ENCODE results near the gene PPP6R3. TPM values are rescaled to one million over a fixed set of nuclear protein-coding genes. Genes with fewer than 3 reads are reported as not detected.
A peak's percentile ranks its signal among the peaks of the same experiment; 100 is the strongest.

The PPP6R3 gene
- polyA plus RNA-seq, 1 of the 3 experiments (the other 2 are of a cell fraction), result 28.1 TPM

DNA sequence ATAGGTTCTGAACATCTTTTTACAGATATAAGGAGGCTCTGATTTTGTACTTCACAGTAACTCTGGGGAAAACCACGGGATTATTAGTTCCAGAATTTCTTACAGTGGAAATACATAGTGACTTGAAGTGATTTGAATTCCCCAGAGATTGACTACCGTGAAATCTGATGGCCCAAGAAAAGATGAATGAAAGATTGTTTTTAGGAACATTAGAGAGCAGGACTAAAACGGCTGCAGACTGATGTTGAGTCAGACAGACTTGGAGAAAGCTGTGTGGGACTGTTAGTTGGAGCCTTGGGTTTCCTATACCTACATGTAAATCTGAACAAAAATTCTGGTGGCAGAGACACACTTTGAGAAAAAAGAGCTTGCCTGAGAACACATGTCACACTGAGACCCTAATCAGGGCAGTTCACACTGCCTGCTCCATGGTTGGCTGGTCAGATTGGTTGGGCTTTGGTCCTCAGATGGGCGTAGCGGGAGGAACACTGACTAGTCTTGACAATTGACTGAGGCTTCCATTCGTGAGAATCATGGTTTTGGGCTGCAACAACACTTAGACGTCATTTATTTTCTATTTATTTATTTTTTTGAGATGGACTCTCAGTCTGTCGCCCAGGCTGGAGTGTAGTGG, 6.8 kb downstream of the PPP6R3 start:
- H3K4me2 ChIP-seq, result no peak overlapping the region
- DNase-seq, result no peak
- H3K27ac ChIP-seq (ENCODE audit: low read depth in 2 of 2, low read length in 1 of 2), result no peak overlapping the region
- peaks cover 100% of the 10 kb centered on the region for H4K20me1 ChIP-seq (ENCODE audit: insufficient read depth)
- no peaks in the 10 kb centered on the region for H3K9me2 ChIP-seq
- peaks cover 100% of the 10 kb centered on the region for H3K79me2 ChIP-seq (ENCODE audit: insufficient read depth)
- TF ChIP-seq EP300 (IDR thresholded peaks at IDR 0.05; ENCODE audit: borderline replicate concordance in 1 of 2, low read depth in 1 of 2, low read length in 1 of 2) (no peak), TCF12 (IDR thresholded peaks at IDR 0.05) (no peak)
- TF ChIP-seq, protein P1, sequence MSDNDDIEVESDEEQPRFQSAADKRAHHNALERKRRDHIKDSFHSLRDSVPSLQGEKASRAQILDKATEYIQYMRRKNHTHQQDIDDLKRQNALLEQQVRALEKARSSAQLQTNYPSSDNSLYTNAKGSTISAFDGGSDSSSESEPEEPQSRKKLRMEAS (IDR thresholded peaks at IDR 0.05; ENCODE audit: low read depth), result no peak
- H3K27me3 ChIP-seq (ENCODE audit: insufficient read depth), result no peaks in the 10 kb centered on the region
- no peak overlapping the region for H3K9ac ChIP-seq
- no peak overlapping the region for H2AFZ ChIP-seq (ENCODE audit: low read depth)
- H3F3A ChIP-seq (replicated peaks; ENCODE audit: insufficient read depth), result no peaks in the 10 kb centered on the region
- no peaks in the 10 kb centered on the region for H3K9me3 ChIP-seq
- no peak overlapping the region for H3K4me3 ChIP-seq (ENCODE audit: low read depth in 2 of 2, low read length in 1 of 2)
- peaks cover 4 to 9% of the 10 kb centered on the region in 2 experiments for H3K36me3 ChIP-seq (replicated peaks in 1 of 2; ENCODE audit: control insufficient read depth in 1 of 2, insufficient read depth in 2 of 2, low read length in 1 of 2)
- CTCF ChIA-PET, result no interaction called here
- 88% methylated on average over 8 of the region's 8 CpGs for WGBS (ENCODE audit: low lambda C conversion rate)
- POLR2A ChIA-PET, result no interaction called here
- H3K4me1 ChIP-seq (ENCODE audit: control insufficient read depth in 1 of 2, insufficient read depth in 2 of 2, low read depth in 1 of 2, low read length in 1 of 2), result peaks cover 16 to 36% of the 10 kb centered on the region in 2 experiments; a peak in 2 of 4 replicates

DNA sequence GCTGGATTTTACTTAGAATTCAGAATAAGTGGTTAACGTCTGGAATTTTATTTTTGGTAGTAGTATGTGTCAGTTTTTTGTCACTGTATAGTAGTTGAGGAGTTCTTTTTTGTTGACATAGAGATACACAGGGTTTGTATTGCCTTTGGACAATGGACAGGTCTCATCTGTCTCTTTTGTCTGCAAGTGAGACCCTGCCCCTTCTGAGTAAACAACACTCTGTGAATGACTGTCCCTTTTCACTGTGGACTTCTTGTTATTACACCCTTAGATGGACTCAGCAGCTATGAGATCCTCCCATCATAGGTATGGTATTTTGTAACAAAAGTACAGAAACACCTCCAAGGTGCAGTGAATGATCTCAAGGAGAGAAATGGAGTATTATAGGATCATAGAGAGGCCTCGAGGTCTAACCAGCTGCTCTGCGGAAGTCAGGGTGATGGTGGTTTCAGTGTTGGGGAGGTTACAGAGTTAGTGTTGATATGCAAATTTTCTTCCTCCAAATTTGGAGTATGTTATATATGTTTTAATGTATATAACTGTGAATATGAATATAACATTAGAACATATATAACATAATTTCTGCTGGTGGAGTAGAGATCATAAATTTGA, 7.8 kb downstream of the PPP6R3 start:
- WGBS (ENCODE audit: low lambda C conversion rate), result 83% methylated on average over 3 of the region's 3 CpGs
- POLR2A ChIA-PET, result no interaction called here
- H3K4me1 ChIP-seq (ENCODE audit: control insufficient read depth in 1 of 2, insufficient read depth in 2 of 2, low read depth in 1 of 2, low read length in 1 of 2), result peaks cover 16 to 30% of the 10 kb centered on the region in 2 experiments; a peak in 2 of 4 replicates

More for the DNA sequence above, 7.8 kb downstream of the PPP6R3 start:
- Histone ChIP-seq H3K4me3 (ENCODE audit: low read depth in 2 of 2, low read length in 1 of 2) (no peak overlapping the region), H3F3A (replicated peaks; ENCODE audit: insufficient read depth) (no peaks in the 10 kb centered on the region), H3K9ac (no peak overlapping the region), H3K4me2 (no peak overlapping the region), H4K20me1 (ENCODE audit: insufficient read depth) (peaks cover 100% of the 10 kb centered on the region), H3K27me3 (ENCODE audit: insufficient read depth) (no peaks in the 10 kb centered on the region), H2AFZ (ENCODE audit: low read depth) (no peak overlapping the region), H3K79me2 (ENCODE audit: insufficient read depth) (peaks cover 100% of the 10 kb centered on the region), H3K9me2 (no peaks in the 10 kb centered on the region), H3K9me3 (no peaks in the 10 kb centered on the region), H3K36me3 (replicated peaks in 1 of 2; ENCODE audit: control insufficient read depth in 1 of 2, insufficient read depth in 2 of 2, low read length in 1 of 2) (peaks cover 4 to 9% of the 10 kb centered on the region in 2 experiments), H3K27ac (ENCODE audit: low read depth in 2 of 2, low read length in 1 of 2) (0 out of 4 replicates have a peak overlapping the region, but pooled peaks of 1 of the 2 experiments have one; percentile 4)
- CTCF ChIA-PET, result no interaction called here
- TF ChIP-seq TCF12 (IDR thresholded peaks at IDR 0.05), result no peak
- no peak for TF ChIP-seq ELF1 (IDR thresholded peaks at IDR 0.05)
- TF ChIP-seq EP300 (IDR thresholded peaks at IDR 0.05; ENCODE audit: borderline replicate concordance in 1 of 2, low read depth in 1 of 2, low read length in 1 of 2), result no peak
- TF ChIP-seq, protein P2, sequence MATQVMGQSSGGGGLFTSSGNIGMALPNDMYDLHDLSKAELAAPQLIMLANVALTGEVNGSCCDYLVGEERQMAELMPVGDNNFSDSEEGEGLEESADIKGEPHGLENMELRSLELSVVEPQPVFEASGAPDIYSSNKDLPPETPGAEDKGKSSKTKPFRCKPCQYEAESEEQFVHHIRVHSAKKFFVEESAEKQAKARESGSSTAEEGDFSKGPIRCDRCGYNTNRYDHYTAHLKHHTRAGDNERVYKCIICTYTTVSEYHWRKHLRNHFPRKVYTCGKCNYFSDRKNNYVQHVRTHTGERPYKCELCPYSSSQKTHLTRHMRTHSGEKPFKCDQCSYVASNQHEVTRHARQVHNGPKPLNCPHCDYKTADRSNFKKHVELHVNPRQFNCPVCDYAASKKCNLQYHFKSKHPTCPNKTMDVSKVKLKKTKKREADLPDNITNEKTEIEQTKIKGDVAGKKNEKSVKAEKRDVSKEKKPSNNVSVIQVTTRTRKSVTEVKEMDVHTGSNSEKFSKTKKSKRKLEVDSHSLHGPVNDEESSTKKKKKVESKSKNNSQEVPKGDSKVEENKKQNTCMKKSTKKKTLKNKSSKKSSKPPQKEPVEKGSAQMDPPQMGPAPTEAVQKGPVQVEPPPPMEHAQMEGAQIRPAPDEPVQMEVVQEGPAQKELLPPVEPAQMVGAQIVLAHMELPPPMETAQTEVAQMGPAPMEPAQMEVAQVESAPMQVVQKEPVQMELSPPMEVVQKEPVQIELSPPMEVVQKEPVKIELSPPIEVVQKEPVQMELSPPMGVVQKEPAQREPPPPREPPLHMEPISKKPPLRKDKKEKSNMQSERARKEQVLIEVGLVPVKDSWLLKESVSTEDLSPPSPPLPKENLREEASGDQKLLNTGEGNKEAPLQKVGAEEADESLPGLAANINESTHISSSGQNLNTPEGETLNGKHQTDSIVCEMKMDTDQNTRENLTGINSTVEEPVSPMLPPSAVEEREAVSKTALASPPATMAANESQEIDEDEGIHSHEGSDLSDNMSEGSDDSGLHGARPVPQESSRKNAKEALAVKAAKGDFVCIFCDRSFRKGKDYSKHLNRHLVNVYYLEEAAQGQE (IDR thresholded peaks at IDR 0.05; ENCODE audit: low read depth, low read length), result no peak
- TF ChIP-seq TAF1 (IDR thresholded peaks at IDR 0.05; ENCODE audit: borderline replicate concordance, low read depth, low read length), result no peak
- DNase-seq, result no peak

Data from SK-N-SH (cell line).